CD8-positive, alpha-beta memory T cell (primary cell): ENCODE measurements around the gene IFNA4. TPM values are rescaled to one million over a fixed set of nuclear protein-coding genes. Genes with fewer than 3 reads are reported as not detected.
"Not testable (repeated sequence)": the region's sequence is repeated elsewhere in the genome, so short reads cannot be mapped to it uniquely, and the experiment has no call there.

ENCODE experiments used
- CTCF ChIA-PET: fragments of 350-600 bp; sonication (Branson Sonifier 250); formaldehyde crosslinking; loops from one replicate; lab custom pipeline; 2021; ENCODE audit warnings: antibody characterized with exemption; lab: Charles Lee
- POLR2A ChIA-PET: fragments of 350-600 bp; sonication (Branson Sonifier 250); formaldehyde crosslinking; loops from one replicate; lab custom pipeline; 2021; ENCODE audit warnings: antibody characterized with exemption; lab: Charles Lee
- DNase-seq, 5 donors: peaks; one replicate each; pipeline versions ENCODE4 v3.0.0 to v3.0.0-alpha.2; 2020 to 2022; ENCODE audit warnings: mixed read lengths in 1 of 5
- H3K27ac ChIP-seq: one replicate; pipeline ENCODE4 v1.7.0; 2013; ENCODE audit warnings: low read depth, mild to moderate bottlenecking, low read length, moderate library complexity
- H3K27me3 ChIP-seq: 2 replicates; pipeline ENCODE4 v1.7.0; 2013; ENCODE audit warnings: low read length, mild to moderate bottlenecking; ENCODE audit not compliant: insufficient read depth, poor library complexity, severe bottlenecking
- H3K36me3 ChIP-seq: 2 replicates; pipeline ENCODE4 v1.7.0; 2013; ENCODE audit warnings: mild to moderate bottlenecking, low read length, moderate library complexity; ENCODE audit not compliant: insufficient read depth
- H3K4me1 ChIP-seq: 2 replicates; pipeline ENCODE4 v1.7.0; 2013; ENCODE audit warnings: mild to moderate bottlenecking, low read length, moderate library complexity; ENCODE audit not compliant: insufficient read depth
- H3K4me3 ChIP-seq: 2 replicates; pipeline ENCODE4 v1.7.0; 2013; ENCODE audit warnings: mild to moderate bottlenecking, low read length
- H3K9me3 ChIP-seq: 2 replicates; pipeline ENCODE4 v1.7.0; 2013; ENCODE audit warnings: mild to moderate bottlenecking, low read length
- H3K27ac Mint-ChIP-seq, 8 donors: one replicate each; pipeline ENCODE4 v1.8.0; 2020 to 2021; ENCODE audit warnings: mixed read lengths in 8 of 8, mild to moderate bottlenecking in 6 of 8, inconsistent platforms in 3 of 8, moderate library complexity in 3 of 8
- H3K27me3 Mint-ChIP-seq, 2 donors: one replicate each; pipeline ENCODE4 v1.8.0; 2020 to 2021; ENCODE audit warnings: mixed read lengths in 2 of 2, mild to moderate bottlenecking in 1 of 2, moderate library complexity in 1 of 2
- H3K36me3 Mint-ChIP-seq, 3 donors: one replicate each; pipeline ENCODE4 v1.8.0; 2020 to 2021; ENCODE audit warnings: mixed read lengths in 3 of 3, inconsistent platforms in 1 of 3, mild to moderate bottlenecking in 1 of 3
- H3K4me1 Mint-ChIP-seq, 3 donors: one replicate each; pipeline ENCODE4 v1.8.0; 2020 to 2021; ENCODE audit warnings: mixed read lengths in 3 of 3, inconsistent platforms in 1 of 3, mild to moderate bottlenecking in 1 of 3
- H3K4me3 Mint-ChIP-seq, 7 donors: one replicate each; pipeline ENCODE4 v1.8.0; 2020 to 2021; ENCODE audit warnings: mixed read lengths in 7 of 7, mild to moderate bottlenecking in 6 of 7, moderate library complexity in 4 of 7, inconsistent platforms in 2 of 7
- H3K9me3 Mint-ChIP-seq, 5 donors: one replicate each; pipeline ENCODE4 v1.8.0; 2020 to 2022; ENCODE audit warnings: mixed read lengths in 5 of 5, mild to moderate bottlenecking in 3 of 5, moderate library complexity in 2 of 5, inconsistent platforms in 1 of 5
- polyA plus RNA-seq: library from polyadenylated mRNA; unstranded; fragments of 300-500 nt; fragmentation: Illumina TruSeq; gene quantifications from one replicate; pipeline ENCODE4 v1.2.3, GENCODE V29; 2021
- total RNA-seq, 2 experiments: library from RNA; stranded (reverse); gene quantifications; one replicate each; pipeline ENCODE4 v1.2.3, GENCODE V29; 2021

IFNA4 gene
- total and polyA plus RNA-seq, 3 experiments from 2014 or later = not detected

GRCh38 chr9:21213411-21214326, 26.3 kb upstream of the IFNA4 start:
- H3K36me3 Mint-ChIP-seq, DNase-seq, H3K27ac ChIP-seq, H3K4me3 ChIP-seq, H3K4me1 Mint-ChIP-seq, POLR2A ChIA-PET, H3K36me3 ChIP-seq, H3K9me3 Mint-ChIP-seq, H3K4me1 ChIP-seq, H3K27ac Mint-ChIP-seq, H3K27me3 ChIP-seq, H3K9me3 ChIP-seq: not testable (repeated sequence)
- CTCF ChIA-PET = interaction anchor here (1.3 to 2.8 kb wide), 2 partner anchors 18 to 60 kb away, joined by 3 to 10 read pairs; no protein-coding TSS in a partner anchor
- Mint-ChIP-seq H3K4me3 (peak overlapping the region in 4 of 7 donors; percentile 25 to 64 (median 38)), H3K27me3 (peaks cover 3 to 30% of the 10 kb centered on the region in 2 donors)

DNA sequence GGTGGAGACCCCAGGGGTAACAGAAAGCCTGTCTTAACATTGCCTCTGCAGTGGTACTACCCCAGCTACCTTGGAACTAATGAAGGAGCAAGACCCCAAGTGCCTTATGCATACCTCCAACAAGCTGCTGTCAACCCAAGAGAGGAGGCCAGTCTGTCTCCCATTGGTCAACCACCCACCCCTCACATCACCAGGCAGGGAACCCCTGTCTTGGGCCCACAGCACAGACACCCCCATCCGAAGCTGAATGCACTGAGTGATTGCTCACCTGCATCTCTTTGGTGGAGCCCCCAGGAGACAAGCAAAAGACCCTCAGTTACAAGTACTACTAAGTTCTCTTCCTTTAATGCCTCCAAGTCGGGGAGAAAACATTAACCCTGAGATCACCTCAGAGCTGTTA, 24.8 kb upstream of the IFNA4 start:
- H3K4me1 ChIP-seq, H3K4me3 Mint-ChIP-seq, H3K27ac ChIP-seq, H3K4me1 Mint-ChIP-seq, H3K36me3 Mint-ChIP-seq, DNase-seq, H3K27ac Mint-ChIP-seq, H3K9me3 Mint-ChIP-seq, H3K36me3 ChIP-seq, H3K4me3 ChIP-seq, H3K9me3 ChIP-seq, POLR2A ChIA-PET, H3K27me3 ChIP-seq: not testable (repeated sequence)
- CTCF ChIA-PET = interaction anchor here (1.3 to 2.8 kb wide), 2 partner anchors 17 to 58 kb away, joined by 3 to 10 read pairs; no protein-coding TSS in a partner anchor
- peaks cover 4 to 20% of the 10 kb centered on the region in 2 donors for H3K27me3 Mint-ChIP-seq

GRCh38 chr9:21210782-21211181, 23.4 kb upstream of the IFNA4 start:
- H3K9me3 Mint-ChIP-seq, H3K9me3 ChIP-seq, H3K27me3 ChIP-seq, H3K36me3 ChIP-seq, DNase-seq, H3K36me3 Mint-ChIP-seq, H3K4me3 Mint-ChIP-seq, H3K27ac Mint-ChIP-seq, H3K27ac ChIP-seq, H3K4me1 Mint-ChIP-seq, H3K4me3 ChIP-seq, H3K4me1 ChIP-seq, POLR2A ChIA-PET: not testable (repeated sequence)
- CTCF ChIA-PET = interaction anchor here (1.3 kb wide), 1 partner anchor 27 kb away, joined by 3 read pairs; no protein-coding TSS in a partner anchor
- H3K27me3 Mint-ChIP-seq = peaks cover 5 to 13% of the 10 kb centered on the region in 2 donors

- ChIA-PET CTCF (interaction anchor here (1.3 kb wide), 1 partner anchor 27 kb away, joined by 3 read pairs; no protein-coding TSS in a partner anchor), POLR2A (no interaction called here)
- no peak for DNase-seq
- Histone ChIP-seq H3K27me3 (no peaks in the 10 kb centered on the region), H3K9me3 (no peaks in the 10 kb centered on the region), H3K4me3 (no peak overlapping the region), H3K4me1 (no peaks in the 10 kb centered on the region), H3K27ac (no peak overlapping the region), H3K36me3 (no peaks in the 10 kb centered on the region)
- Mint-ChIP-seq H3K36me3 (no peaks in the 10 kb centered on the region), H3K4me3 (no peak overlapping the region), H3K27me3 (peaks cover 5 to 13% of the 10 kb centered on the region in 2 donors), H3K9me3 (no peaks in the 10 kb centered on the region), H3K4me1 (no peaks in the 10 kb centered on the region), H3K27ac (no peak overlapping the region)
Observed at GRCh38 chr9:21210311-21210710, 22.9 kb upstream of the IFNA4 start.

DNA sequence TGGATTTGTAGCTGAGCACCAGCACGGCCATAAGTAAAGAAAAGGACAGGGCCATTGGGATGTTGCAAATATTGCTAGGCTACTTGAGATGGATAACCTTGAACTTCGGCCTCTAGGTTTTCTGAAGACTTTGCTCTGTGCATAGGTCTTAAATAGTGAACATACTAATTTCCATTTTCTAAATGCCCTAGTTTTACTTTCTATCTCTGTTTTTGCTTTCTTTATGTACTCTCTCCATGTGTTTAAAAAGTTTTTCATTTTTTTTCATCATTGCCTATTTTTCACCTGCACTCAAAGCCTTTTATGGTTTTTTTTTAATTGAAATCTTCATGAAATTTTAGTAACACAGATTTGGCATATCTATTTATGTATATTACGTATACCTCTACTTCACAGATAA, 19.7 kb upstream of the IFNA4 start, which contains the start of gene IFNA10:
Gene IFNA10 (minus strand): TSS at position 101 of the 400 bp plus-strand sequence. CDS start 46 bp downstream, at position 55.
- Mint-ChIP-seq H3K4me3 (peak within 1 kb of the TSS in 1 of 7 donors; percentile 43), H3K27me3 (peaks cover 13 to 20% of the 10 kb centered on the region in 2 donors)
- H3K9me3 ChIP-seq, H3K9me3 Mint-ChIP-seq, H3K4me1 Mint-ChIP-seq, H3K36me3 Mint-ChIP-seq, DNase-seq, H3K27me3 ChIP-seq, CTCF ChIA-PET, H3K27ac Mint-ChIP-seq, H3K36me3 ChIP-seq, H3K27ac ChIP-seq, H3K4me1 ChIP-seq, POLR2A ChIA-PET, H3K4me3 ChIP-seq: not testable (repeated sequence)

- Histone ChIP-seq H3K4me3 (no peak overlapping the region), H3K4me1 (no peaks in the 10 kb centered on the region), H3K9me3 (no peaks in the 10 kb centered on the region), H3K27me3 (no peaks in the 10 kb centered on the region), H3K27ac (no peak overlapping the region), H3K36me3 (no peaks in the 10 kb centered on the region)
- Mint-ChIP-seq H3K4me1 (no peaks in the 10 kb centered on the region), H3K36me3 (no peaks in the 10 kb centered on the region), H3K27me3 (peaks cover 18 to 34% of the 10 kb centered on the region in 2 donors), H3K9me3 (peaks cover 0 to 3% (median 2%) of the 10 kb centered on the region in 5 donors), H3K4me3 (no peak overlapping the region), H3K27ac (no peak overlapping the region)
- DNase-seq = no peak
- POLR2A ChIA-PET = no interaction called here
- CTCF ChIA-PET = no interaction called here
Observed at GRCh38 chr9:21205204-21205603, 17.8 kb upstream of the IFNA4 start.

GRCh38 chr9:21202105-21202504, 14.7 kb upstream of the IFNA4 start, which contains the start of gene IFNA7:
IFNA7 (minus strand) TSS chr9:21202205; CDS start chr9:21202165, 40 bp downstream.
- H3K27ac ChIP-seq, CTCF ChIA-PET, H3K4me1 Mint-ChIP-seq, H3K9me3 ChIP-seq, DNase-seq, H3K4me1 ChIP-seq, H3K36me3 Mint-ChIP-seq, H3K4me3 Mint-ChIP-seq, H3K9me3 Mint-ChIP-seq, H3K27me3 ChIP-seq, POLR2A ChIA-PET, H3K4me3 ChIP-seq, H3K36me3 ChIP-seq, H3K27ac Mint-ChIP-seq: not testable (repeated sequence)
- H3K27me3 Mint-ChIP-seq = peaks cover 16 to 44% of the 10 kb centered on the region in 2 donors
